ENCODE measurements around the gene GTF3C1.

Gene GTF3C1

DNA sequence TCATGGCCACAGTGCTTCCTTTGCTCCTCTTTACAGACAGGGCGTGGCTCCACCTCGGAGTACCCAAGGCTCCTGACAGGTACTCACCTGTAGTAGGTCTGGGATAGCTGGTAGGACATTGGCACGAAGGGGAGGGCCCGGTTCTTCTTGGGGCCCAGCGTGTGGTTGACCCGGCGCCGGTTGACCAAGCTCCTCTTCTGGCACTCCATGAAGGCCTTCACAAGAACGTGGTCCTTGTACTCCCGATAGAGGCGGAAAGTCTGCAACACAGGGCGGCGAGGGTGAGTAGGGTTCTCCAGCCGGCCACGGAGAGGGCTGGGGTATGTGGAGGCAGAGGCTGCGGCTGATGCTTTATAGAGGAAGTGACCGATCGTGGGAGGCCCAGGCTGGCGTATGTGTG, 78.1 kb downstream of the GTF3C1 start:
- no peak overlapping the region for H3K4me3 ChIP-seq (replicated peaks; ENCODE audit: low read depth, low read length)
- TF ChIP-seq, protein P1, sequence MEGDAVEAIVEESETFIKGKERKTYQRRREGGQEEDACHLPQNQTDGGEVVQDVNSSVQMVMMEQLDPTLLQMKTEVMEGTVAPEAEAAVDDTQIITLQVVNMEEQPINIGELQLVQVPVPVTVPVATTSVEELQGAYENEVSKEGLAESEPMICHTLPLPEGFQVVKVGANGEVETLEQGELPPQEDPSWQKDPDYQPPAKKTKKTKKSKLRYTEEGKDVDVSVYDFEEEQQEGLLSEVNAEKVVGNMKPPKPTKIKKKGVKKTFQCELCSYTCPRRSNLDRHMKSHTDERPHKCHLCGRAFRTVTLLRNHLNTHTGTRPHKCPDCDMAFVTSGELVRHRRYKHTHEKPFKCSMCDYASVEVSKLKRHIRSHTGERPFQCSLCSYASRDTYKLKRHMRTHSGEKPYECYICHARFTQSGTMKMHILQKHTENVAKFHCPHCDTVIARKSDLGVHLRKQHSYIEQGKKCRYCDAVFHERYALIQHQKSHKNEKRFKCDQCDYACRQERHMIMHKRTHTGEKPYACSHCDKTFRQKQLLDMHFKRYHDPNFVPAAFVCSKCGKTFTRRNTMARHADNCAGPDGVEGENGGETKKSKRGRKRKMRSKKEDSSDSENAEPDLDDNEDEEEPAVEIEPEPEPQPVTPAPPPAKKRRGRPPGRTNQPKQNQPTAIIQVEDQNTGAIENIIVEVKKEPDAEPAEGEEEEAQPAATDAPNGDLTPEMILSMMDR (IDR thresholded peaks at IDR 0.05; ENCODE audit: low read depth, low read length, missing control alignments): no peak
- DNase-seq (ENCODE audit: extremely low read depth, low read depth): no peak

DNA sequence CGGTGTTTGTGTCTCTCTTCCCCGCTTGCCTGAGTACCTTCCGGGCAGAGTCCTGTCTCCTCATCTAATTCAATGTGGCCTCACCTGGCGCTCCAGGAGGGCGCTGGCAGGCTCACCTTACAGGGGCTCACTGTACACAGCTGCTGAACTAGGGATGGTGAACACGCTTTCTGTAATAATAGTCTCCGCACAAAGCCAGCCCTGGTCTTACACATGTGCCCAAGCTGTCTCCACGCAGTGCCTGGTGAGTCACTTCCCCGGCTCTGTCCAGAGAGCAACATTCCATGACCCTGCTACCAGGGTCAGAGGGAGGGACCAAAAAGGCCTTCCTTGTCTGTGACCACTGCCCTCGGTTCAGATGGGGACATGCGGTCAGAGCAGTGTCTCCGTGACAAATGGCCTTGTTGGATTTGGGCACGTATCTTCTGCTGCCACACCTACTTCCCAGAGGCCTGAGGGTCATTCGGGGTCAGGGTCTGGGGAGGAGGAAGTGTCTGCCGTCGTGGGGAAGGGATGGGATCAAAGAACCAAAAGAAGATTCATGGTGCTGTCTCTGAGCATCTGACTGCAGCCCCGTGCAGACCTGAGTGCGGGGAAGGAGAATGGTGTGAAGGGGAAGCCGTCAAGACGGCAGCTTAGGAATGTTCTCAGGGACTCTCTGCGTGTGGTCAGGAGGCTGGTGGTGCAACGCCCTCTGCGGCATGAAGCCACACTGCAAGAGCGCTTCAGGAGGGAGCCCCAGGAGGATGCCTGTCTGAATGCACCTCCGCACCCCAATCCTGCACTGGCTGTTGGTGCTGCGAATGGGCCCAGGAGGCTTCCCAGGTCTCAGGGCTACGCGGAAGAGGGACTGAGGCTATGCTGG, 78.9 kb downstream of the GTF3C1 start:
- H3K4me3 ChIP-seq (replicated peaks; ENCODE audit: low read depth, low read length): no peak overlapping the region
- TF ChIP-seq, protein P1 (IDR thresholded peaks at IDR 0.05; ENCODE audit: low read depth, low read length, missing control alignments): no peak
- DNase-seq (ENCODE audit: extremely low read depth, low read depth): peak; percentile 44

DNA sequence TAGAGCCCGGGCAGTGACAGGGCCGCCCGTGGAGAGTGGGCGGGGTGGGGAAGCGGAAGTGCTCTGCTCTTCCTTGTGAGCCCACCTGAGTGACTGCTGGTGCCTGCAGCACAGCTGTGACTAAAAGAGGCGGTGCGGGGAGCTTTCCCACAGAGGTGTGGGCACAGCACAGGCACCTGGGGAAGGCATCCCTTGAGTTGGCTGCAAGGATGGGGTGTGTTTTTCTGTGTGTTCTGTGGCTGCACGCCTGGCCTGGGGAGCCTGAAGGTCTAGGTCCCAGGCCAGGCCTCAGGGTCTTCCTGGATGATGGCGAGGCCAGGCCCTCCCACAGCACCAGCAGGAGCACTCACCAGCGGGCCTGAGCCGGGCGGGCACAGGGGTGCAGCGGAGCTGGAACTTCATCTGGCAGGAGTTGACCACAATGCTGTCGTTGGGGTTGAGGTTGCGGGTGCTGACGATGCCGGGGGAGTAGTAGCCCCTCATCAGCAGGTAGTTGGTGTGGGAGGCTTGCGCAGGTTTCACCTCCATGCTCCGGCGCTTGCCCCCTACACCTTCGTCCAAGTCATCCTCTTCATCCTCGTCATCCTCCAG, 80.7 kb downstream of the GTF3C1 start:
- DNase-seq (ENCODE audit: extremely low read depth, low read depth): no peak
- TF ChIP-seq, protein P1 (IDR thresholded peaks at IDR 0.05; ENCODE audit: low read depth, low read length, missing control alignments): no peak
- no peak overlapping the region for H3K4me3 ChIP-seq (replicated peaks; ENCODE audit: low read depth, low read length)

DNA sequence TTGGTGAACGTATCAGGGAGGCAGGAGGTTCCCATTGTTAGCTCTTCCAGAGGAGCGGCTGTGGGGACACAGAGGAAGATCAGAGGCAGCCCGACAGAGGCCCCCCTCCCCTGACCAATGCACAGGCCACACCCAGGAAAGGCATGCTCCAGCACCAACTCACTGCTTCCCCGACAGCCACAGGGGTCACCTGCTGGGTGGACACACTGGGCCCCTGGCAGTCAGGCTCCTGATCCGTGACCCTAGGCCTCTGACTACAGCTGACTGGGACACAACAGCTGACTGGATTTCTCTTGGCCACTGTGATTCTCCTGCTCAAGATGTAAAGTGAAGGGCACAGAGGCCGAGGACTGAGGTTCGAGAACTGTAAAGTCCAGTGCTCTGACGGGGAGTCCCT, 84.2 kb downstream of the GTF3C1 start:
- H3K4me3 ChIP-seq (replicated peaks; ENCODE audit: low read depth, low read length): no peak overlapping the region
- DNase-seq (ENCODE audit: extremely low read depth, low read depth): no peak
- TF ChIP-seq, protein P1 (IDR thresholded peaks at IDR 0.05; ENCODE audit: low read depth, low read length, missing control alignments): no peak

DNA sequence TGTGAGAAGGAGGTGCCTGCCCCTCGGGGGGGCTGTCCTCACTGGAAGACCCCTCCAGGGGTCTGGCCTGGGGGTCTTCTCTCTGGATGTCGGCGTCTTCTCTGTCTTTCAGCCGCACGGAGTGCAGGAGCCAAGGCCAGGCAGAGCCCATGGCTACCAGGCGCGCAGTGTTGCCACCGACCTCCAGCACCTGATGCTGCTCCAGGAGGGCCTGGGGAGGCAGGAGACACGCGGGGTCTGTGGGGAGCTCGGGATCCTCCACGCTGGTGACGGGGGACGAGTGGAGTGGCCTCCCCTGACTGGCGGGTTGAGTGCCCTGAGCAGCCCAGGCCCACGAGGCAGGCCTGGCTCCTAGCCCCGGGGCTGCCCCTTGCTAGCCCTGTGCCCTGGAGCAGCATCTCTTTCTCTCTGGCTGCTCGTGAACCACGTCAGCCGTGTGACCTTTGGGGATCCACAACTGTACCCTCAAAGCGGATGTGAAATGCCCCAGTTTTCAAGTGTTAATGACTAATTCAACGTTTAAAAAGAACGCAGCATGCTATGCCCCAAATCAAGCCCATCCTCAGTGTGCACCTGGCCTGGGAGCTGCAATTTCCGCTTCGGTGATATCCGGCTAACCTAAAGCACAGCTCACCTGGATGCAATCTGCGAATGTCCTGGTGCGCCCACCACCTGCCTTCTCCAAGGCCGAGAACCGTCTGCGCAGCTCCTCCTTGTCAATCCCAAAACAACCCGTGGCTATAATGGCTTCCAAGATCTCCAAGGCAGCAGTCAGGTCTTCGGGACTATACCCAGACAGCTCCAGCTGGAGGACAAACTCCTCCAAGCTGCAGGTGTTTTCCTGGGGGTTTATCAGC, 84.9 kb downstream of the GTF3C1 start:
- no peak overlapping the region for H3K4me3 ChIP-seq (replicated peaks; ENCODE audit: low read depth, low read length)
- TF ChIP-seq, protein P1 (IDR thresholded peaks at IDR 0.05; ENCODE audit: low read depth, low read length, missing control alignments): no peak
- DNase-seq (ENCODE audit: extremely low read depth, low read depth): no peak

DNA sequence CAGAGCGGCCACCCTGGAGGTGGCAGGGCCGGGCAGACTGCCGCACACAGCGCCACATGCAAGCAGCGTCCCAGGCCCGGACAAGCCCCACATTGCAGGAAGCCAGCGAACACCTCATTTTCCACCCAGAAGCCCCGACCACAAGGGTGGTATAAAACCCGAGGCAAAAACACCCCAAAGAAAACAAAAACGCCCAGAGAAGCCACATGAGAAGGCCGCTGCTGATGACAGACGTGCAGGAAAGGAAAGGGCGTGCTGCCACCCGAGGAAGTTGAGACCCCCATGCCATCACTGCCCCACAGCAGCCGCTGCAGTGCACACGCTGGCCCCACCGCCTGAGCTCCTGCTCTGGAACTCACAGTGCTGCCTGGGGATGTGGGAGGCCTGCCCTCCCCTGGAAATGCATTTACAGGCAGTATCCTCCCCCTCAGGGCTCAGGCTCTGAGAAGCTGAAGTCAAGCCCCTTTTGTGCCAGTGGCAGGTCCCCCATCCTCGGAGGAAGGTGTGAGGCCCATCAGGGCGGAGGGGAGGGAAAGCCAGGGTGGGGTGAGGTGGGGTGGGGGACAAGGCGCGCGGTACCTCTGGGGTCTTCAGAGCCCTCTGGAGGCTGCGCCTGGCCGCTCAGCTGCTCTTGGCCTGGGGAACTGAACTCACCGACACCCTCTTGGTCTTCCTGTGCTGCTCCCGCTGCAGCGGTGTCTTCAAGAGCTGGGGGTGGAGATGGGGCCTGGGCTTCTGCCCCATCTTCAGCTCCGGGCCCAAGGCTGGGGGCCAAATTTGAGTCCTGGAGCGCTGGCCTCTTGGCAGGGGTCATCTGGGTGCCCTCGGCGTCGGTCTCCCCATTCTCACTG, 85.7 kb downstream of the GTF3C1 start:
- TF ChIP-seq, protein P1 (IDR thresholded peaks at IDR 0.05; ENCODE audit: low read depth, low read length, missing control alignments): no peak
- no peak overlapping the region for H3K4me3 ChIP-seq (replicated peaks; ENCODE audit: low read depth, low read length)
- no peak for DNase-seq (ENCODE audit: extremely low read depth, low read depth)

All from HFF-Myc (cell line).